IMR-90 (cell line): ENCODE data around the gene RNF41. TPM values are rescaled to one million over a fixed set of nuclear protein-coding genes. Genes with fewer than 3 reads are reported as not detected.

Source experiments
- ATAC-seq: fragments of 200-7000 bp; cut with Tn5 transposase; 2 replicates; pipeline ENCODE4 v1.9.1; 2020; ENCODE audit warnings: low read depth, mild to moderate bottlenecking, moderate library complexity
- BruUV-seq: library from RNA; stranded (reverse); fragments of 400-500 nt; replicated peaks from 2 replicates; lab custom pipeline; 2021; lab: Mats Ljungman, UMichigan
- CTCF ChIA-PET: fragments of 300-600 bp; formaldehyde crosslinking; extraction: SDS; loops from one replicate; lab custom pipeline; 2021; ENCODE audit warnings: antibody characterized with exemption; lab: Yijun Ruan, JAX
- POLR2A ChIA-PET: fragments of 300-600 bp; sonication (Branson Sonifier 250); formaldehyde crosslinking; loops from one replicate; lab custom pipeline; 2022; ENCODE audit warnings: antibody characterized with exemption; ENCODE audit not compliant: unreplicated experiment; lab: Charles Lee
- DNase-seq: peaks from one replicate; pipeline ENCODE4 v3.0.0; 2013
- H2AFZ ChIP-seq: replicated peaks from 2 replicates; pipeline ENCODE3; 2013; ENCODE audit warnings: low read length, mild to moderate bottlenecking; ENCODE audit not compliant: poor library complexity
- H2AK5ac ChIP-seq: 2 replicates; pipeline ENCODE4 v1.6.1; 2013; ENCODE audit warnings: low read depth, low read length, inconsistent platforms
- H2AK9ac ChIP-seq: replicated peaks from 2 replicates; pipeline ENCODE3; 2013; ENCODE audit warnings: mild to moderate bottlenecking, low read depth, low read length, moderate library complexity; ENCODE audit not compliant: poor library complexity
- H2BK120ac ChIP-seq: 2 replicates; pipeline ENCODE4 v1.6.1; 2013; ENCODE audit warnings: low read depth, low read length, inconsistent platforms
- H2BK15ac ChIP-seq: 3 replicates; pipeline ENCODE4 v1.6.1; 2013; ENCODE audit warnings: low read depth, low read length, inconsistent platforms
- H2BK20ac ChIP-seq: 2 replicates; pipeline ENCODE4 v1.6.1; 2013; ENCODE audit warnings: low read depth, mild to moderate bottlenecking, inconsistent platforms, low read length, moderate library complexity
- H2BK5ac ChIP-seq: 2 replicates; pipeline ENCODE4 v1.6.1; 2013; ENCODE audit warnings: mild to moderate bottlenecking, low read depth, low read length, inconsistent platforms; ENCODE audit not compliant: poor library complexity, severe bottlenecking
- H3K14ac ChIP-seq: replicated peaks from 2 replicates; pipeline ENCODE4 v1.6.1; 2013; ENCODE audit warnings: low read depth, low read length, inconsistent platforms
- H3K18ac ChIP-seq: 2 replicates; pipeline ENCODE4 v1.6.1; 2013; ENCODE audit warnings: low read depth, low read length, control low read depth
- H3K23ac ChIP-seq: 2 replicates; pipeline ENCODE4 v1.6.1; 2013; ENCODE audit warnings: low read depth, low read length, inconsistent platforms
- H3K27ac ChIP-seq: 2 replicates; pipeline ENCODE4 v1.5.1; 2013; ENCODE audit warnings: mild to moderate bottlenecking, control low read depth, low read length; ENCODE audit not compliant: insufficient read depth
- H3K27me3 ChIP-seq: 2 replicates; pipeline ENCODE4 v1.6.1; 2013; ENCODE audit warnings: low read length; ENCODE audit not compliant: control insufficient read depth, insufficient read depth
- H3K36me3 ChIP-seq: 2 replicates; pipeline ENCODE4 v1.6.1; 2013; ENCODE audit warnings: low read length, mixed read lengths; ENCODE audit not compliant: control insufficient read depth, insufficient read depth
- H3K4ac ChIP-seq: 2 replicates; pipeline ENCODE4 v1.6.1; 2013; ENCODE audit warnings: low read depth, low read length, inconsistent platforms
- H3K4me1 ChIP-seq: 2 replicates; pipeline ENCODE4 v1.6.1; 2013; ENCODE audit warnings: low read length, mixed read lengths; ENCODE audit not compliant: control insufficient read depth, insufficient read depth
- H3K4me2 ChIP-seq: 2 replicates; pipeline ENCODE4 v1.6.1; 2013; ENCODE audit warnings: low read depth, mild to moderate bottlenecking, control low read depth, low read length, moderate library complexity
- H3K4me3 ChIP-seq: 2 replicates; pipeline ENCODE4 v1.5.1; 2013; ENCODE audit warnings: low read depth, mild to moderate bottlenecking, control low read depth, low read length, moderate library complexity; ENCODE audit not compliant: insufficient read depth
- H3K56ac ChIP-seq: 2 replicates; pipeline ENCODE4 v1.6.1; 2013; ENCODE audit warnings: low read length, inconsistent platforms; ENCODE audit not compliant: insufficient read depth; ENCODE audit errors: extremely low read depth
- H3K79me1 ChIP-seq, 2 experiments: 2 replicates each; pipeline ENCODE4 v1.6.1; 2013; ENCODE audit warnings: low read length in 2 of 2, inconsistent platforms in 1 of 2, low read depth in 1 of 2
- H3K9ac ChIP-seq: 2 replicates; pipeline ENCODE4 v1.6.1; 2013; ENCODE audit warnings: low read depth, low read length, control low read depth
- H3K9me1 ChIP-seq: 2 replicates; pipeline ENCODE4 v1.6.1; 2013; ENCODE audit warnings: low read length, inconsistent platforms; ENCODE audit not compliant: insufficient read depth
- H3K9me3 ChIP-seq: 2 replicates; pipeline ENCODE4 v1.6.1; 2013; ENCODE audit warnings: low read length; ENCODE audit not compliant: control insufficient read depth, insufficient read depth
- H4K20me1 ChIP-seq: 2 replicates; pipeline ENCODE4 v1.6.1; 2013; ENCODE audit warnings: low read length, inconsistent platforms; ENCODE audit not compliant: insufficient read depth
- H4K5ac ChIP-seq: 2 replicates; pipeline ENCODE4 v1.6.1; 2013; ENCODE audit warnings: mild to moderate bottlenecking, low read depth, low read length, control low read depth
- H4K8ac ChIP-seq, 2 experiments: 2 replicates each; pipeline ENCODE4 v1.6.1; 2013; ENCODE audit warnings: low read depth in 2 of 2, low read length in 2 of 2, control low read depth in 1 of 2, inconsistent platforms in 1 of 2
- H4K91ac ChIP-seq: 2 replicates; pipeline ENCODE4 v1.6.1; 2013; ENCODE audit warnings: low read depth, low read length, inconsistent platforms; ENCODE audit not compliant: insufficient read depth
- BHLHE40 ChIP-seq: fragments of 150-350 bp; IDR thresholded peaks from 2 replicates; pipeline ENCODE4 v1.6.1; 2016; ENCODE audit warnings: mild to moderate bottlenecking, low read depth, low read length
- CEBPB ChIP-seq: IDR thresholded peaks from 2 replicates; pipeline ENCODE4 v1.6.1; 2012; ENCODE audit warnings: low read depth, low read length, improper control_type of control experiment
- CHD1 ChIP-seq: IDR thresholded peaks from 2 replicates; pipeline ENCODE4 v1.6.1; 2012; ENCODE audit warnings: low read depth, low read length, improper control_type of control experiment
- CTCF ChIP-seq: conservative IDR thresholded peaks from 2 replicates; pipeline ENCODE4 v1.5.1; 2012; ENCODE audit warnings: mild to moderate bottlenecking, low read depth, low read length, improper control_type of control experiment
- ELK1 ChIP-seq: fragments of 150-350 bp; IDR thresholded peaks from 2 replicates; pipeline ENCODE4 v1.6.1; 2016; ENCODE audit warnings: low read depth, mild to moderate bottlenecking, low read length, moderate library complexity, borderline replicate concordance
- FOS ChIP-seq: fragments of 150-350 bp; IDR thresholded peaks from 2 replicates; pipeline ENCODE4 v1.6.1; 2016; ENCODE audit warnings: low read depth, low read length
- MAZ ChIP-seq: IDR thresholded peaks from 2 replicates; pipeline ENCODE4 v1.6.1; 2012; ENCODE audit warnings: low read depth, mild to moderate bottlenecking, low read length, improper control_type of control experiment, moderate library complexity, borderline replicate concordance
- NFE2L2 ChIP-seq: fragments of 150-350 bp; IDR thresholded peaks from 2 replicates; pipeline ENCODE4 v1.6.1; 2016; ENCODE audit warnings: low read depth, mild to moderate bottlenecking, low read length
- RAD21 ChIP-seq: IDR thresholded peaks from 2 replicates; pipeline ENCODE4 v1.6.1; 2012; ENCODE audit warnings: low read length, improper control_type of control experiment
- RCOR1 ChIP-seq: IDR thresholded peaks from 2 replicates; pipeline ENCODE4 v1.6.1; 2012; ENCODE audit warnings: mild to moderate bottlenecking, low read length, improper control_type of control experiment; ENCODE audit not compliant: insufficient replicate concordance
- RFX5 ChIP-seq: IDR thresholded peaks from 2 replicates; pipeline ENCODE4 v1.8.0; 2012; ENCODE audit warnings: low read depth, mild to moderate bottlenecking, low read length, moderate library complexity
- SMC3 ChIP-seq: fragments of 150-350 bp; IDR thresholded peaks from 2 replicates; pipeline ENCODE4 v1.6.1; 2016; ENCODE audit warnings: low read depth, mild to moderate bottlenecking, antibody characterized with exemption, low read length, moderate library complexity
- USF2 ChIP-seq: fragments of 150-350 bp; IDR thresholded peaks from 2 replicates; pipeline ENCODE4 v1.6.1; 2017; ENCODE audit warnings: mild to moderate bottlenecking, antibody characterized with exemption, low read length, low read depth
- WGBS, 2 experiments: methylation state at CpG; one replicate each; pipeline versions ENCODE4 v1.1.5 to v1.1.7; 2013; ENCODE audit warnings: missing lambda C conversion rate in 2 of 2; ENCODE audit not compliant: insufficient read length in 1 of 2; ENCODE audit errors: extremely low coverage in 2 of 2; 5-methylcytosine and 5-hydroxymethylcytosine counted together
- dilution Hi-C: fragments of 300-500 bp; cut with HindIII; formaldehyde crosslinking; loops from one replicate; pipeline ENCODE4 v1.14.3; 2018; ENCODE audit warnings: low sequenced_read_pairs; ENCODE audit not compliant: unreplicated experiment
- in situ Hi-C: fragments of 300-500 bp; cut with MboI; formaldehyde crosslinking; loops from 3 replicates; pipeline ENCODE4 v1.14.3; 2019; ENCODE audit warnings: low sequenced_read_pairs, inconsistent platforms, mixed read lengths
- intact Hi-C: fragments of 100-400 bp; cut with micrococcal nuclease; formaldehyde crosslinking; loops from 2 replicates; pipeline ENCODE4 v1.10.0; 2022
- polyA plus RNA-seq, 3 experiments: library from polyadenylated mRNA; depleted of rRNA; stranded (reverse); fragments of >200 nt; gene quantifications; 2 replicates each; pipeline ENCODE4 v1.2.3, GENCODE V29; 2012; ENCODE audit warnings: low replicate concordance in 1 of 3
- total RNA-seq: library from RNA; depleted of rRNA; stranded (reverse); fragments of >200 nt; gene quantifications from 2 replicates; pipeline ENCODE4 v1.2.3, GENCODE V29; 2012

RNF41 gene
- total and polyA plus RNA-seq, 2 of the 4 experiments (the other 2 are of a cell fraction) = 112 to 272 TPM

- no peak for ATAC-seq
- intact Hi-C loops = loop anchor here (1.0 kb wide), 3 partner anchors 28 to 106 kb away; no protein-coding TSS in a partner anchor
- H2AFZ ChIP-seq = peak overlapping the region; percentile 92
Measured at GRCh38 chr12:56224954-56225353, 3.2 kb upstream of the RNF41 start.

More at GRCh38 chr12:56224954-56225353, 3.2 kb upstream of the RNF41 start:
- peaks cover 4% of the 10 kb centered on the region; the same call in 1 of the 2 replicates for H3K4me1 ChIP-seq
- no peak overlapping the region for H2BK5ac ChIP-seq
- POLR2A ChIA-PET = no interaction called here
- no peak overlapping the region for H4K5ac ChIP-seq
- no peak overlapping the region for H4K91ac ChIP-seq
- no peaks in the 10 kb centered on the region for H3K27me3 ChIP-seq
- H2BK20ac ChIP-seq = no peak overlapping the region
- H3K14ac ChIP-seq = peak overlapping the region; percentile 87; the same call in 1 of the 2 replicates
- no peak for DNase-seq
- H3K9me3 ChIP-seq = no peaks in the 10 kb centered on the region
- H3K79me1 ChIP-seq = peaks cover 19 to 36% of the 10 kb centered on the region in 2 experiments
- peaks cover 13% of the 10 kb centered on the region for H3K9me1 ChIP-seq
- dilution Hi-C loops (no loop called here), in situ Hi-C loops (no loop called here)
- H3K23ac ChIP-seq = peak overlapping the region; percentile 7; the same call in 1 of the 2 replicates
- H2AK9ac ChIP-seq = peak overlapping the region; percentile 83
- BruUV-seq = no TSS peak
- peak overlapping the region; percentile 98 for H3K4me2 ChIP-seq
- peak overlapping the region; percentile 92; the same call in 1 of the 2 replicates for H3K4ac ChIP-seq
- H2BK15ac ChIP-seq = no peak overlapping the region
- H3K56ac ChIP-seq = no peak overlapping the region
- peak overlapping the region; percentile 88 for H2AK5ac ChIP-seq
- peak overlapping the region; percentile 57; the same call in 1 of the 2 replicates for H3K27ac ChIP-seq
- WGBS, 2 experiments = 100% methylated on average over 1 of the region's 11 CpGs; no CpG with 5 or more reads in 1 of the 2 experiments
- peak overlapping the region; percentile 87 to 93; a peak in 3 of 4 replicates for H4K8ac ChIP-seq
- H3K4me3 ChIP-seq = peak overlapping the region; percentile 63
- peaks cover 6% of the 10 kb centered on the region; the same call in 1 of the 2 replicates for H3K36me3 ChIP-seq
- H2BK120ac ChIP-seq = no peak overlapping the region
- CTCF ChIA-PET = no interaction called here
- H4K20me1 ChIP-seq = no peaks in the 10 kb centered on the region
- TF ChIP-seq MAZ (no peak), ELK1 (no peak), CHD1 (no peak), RAD21 (no peak), BHLHE40 (no peak), RFX5 (no peak), CEBPB (no peak), SMC3 (no peak), FOS (no peak), CTCF (no peak), USF2 (no peak), NFE2L2 (no peak), RCOR1 (no peak)
- peak overlapping the region; percentile 79; the same call in 1 of the 2 replicates for H3K9ac ChIP-seq
- no peak overlapping the region for H3K18ac ChIP-seq
